ENCODE results near the gene COL23A1. TPM values are rescaled to one million over a fixed set of nuclear protein-coding genes. Genes with fewer than 3 reads are reported as not detected.

COL23A1 gene
- total and polyA plus RNA-seq, 2 of the 8 experiments (the other 6 are each of a cell fraction or from before 2014, with no cell fraction given), result 3.1 to 4.7 TPM

DNA sequence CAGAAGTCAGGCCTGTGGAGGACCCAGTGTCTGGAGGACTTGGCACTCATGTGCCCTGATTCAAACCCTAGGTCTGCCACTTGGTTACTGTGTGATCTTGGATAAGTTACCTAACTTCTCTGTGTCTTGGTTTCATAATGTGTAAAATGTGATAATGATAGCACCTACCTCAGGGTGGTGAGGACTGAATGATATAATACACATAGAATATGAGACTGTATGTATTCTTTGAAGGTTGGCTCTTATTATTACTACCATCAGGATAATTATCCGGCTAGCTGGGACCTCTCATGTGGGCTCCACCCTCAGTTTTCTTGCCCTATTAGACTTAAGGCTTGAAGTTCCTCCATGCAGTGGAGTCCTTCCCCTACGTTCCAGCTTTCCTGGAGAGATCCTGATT, 172.2 kb downstream of the COL23A1 start:
- Histone ChIP-seq H3K9ac (replicated peaks in 1 of 4; ENCODE audit: extremely low read depth in 1 of 4, low read depth in 3 of 4, low read length in 3 of 4) (no peak overlapping the region), H3K23ac (ENCODE audit: insufficient read length) (no peak overlapping the region), H2AFZ (ENCODE audit: low read length) (no peak overlapping the region), H3K18ac (ENCODE audit: extremely low read depth, low read length) (no peak overlapping the region), H4K20me1 (replicated peaks in 1 of 2; ENCODE audit: control insufficient read depth in 1 of 2, insufficient read depth in 2 of 2, low read length in 2 of 2) (no peaks in the 10 kb centered on the region), H4K91ac (replicated peaks; ENCODE audit: insufficient read length, low read length) (no peak overlapping the region), H3K14ac (ENCODE audit: insufficient read length) (no peak overlapping the region), H3K4ac (replicated peaks; ENCODE audit: insufficient read length, low read depth, low read length) (no peak overlapping the region), H3K23me2 (ENCODE audit: low read depth, low read length) (no peaks in the 10 kb centered on the region), H3K27me3 (replicated peaks in 1 of 4; ENCODE audit: control insufficient read depth in 3 of 4, extremely low read depth in 1 of 4, insufficient read depth in 3 of 4, low read length in 3 of 4) (no peaks in the 10 kb centered on the region), H3K9me3 (ENCODE audit: insufficient read depth in 2 of 2, low read depth in 1 of 2, low read length in 1 of 2) (no peaks in the 10 kb centered on the region), H3K56ac (replicated peaks; ENCODE audit: insufficient read length, low read depth, low read length) (no peak overlapping the region), H3K36me3 (ENCODE audit: control insufficient read depth in 2 of 4, insufficient read depth in 4 of 4, low read length in 3 of 4) (no peaks in the 10 kb centered on the region), H2BK120ac (replicated peaks; ENCODE audit: low read depth, low read length) (no peak overlapping the region), H4K5ac (ENCODE audit: insufficient read length, low read depth, low read length) (no peak overlapping the region), H4K8ac (ENCODE audit: extremely low read depth, insufficient read depth, low read length) (no peak overlapping the region), H3K79me2 (ENCODE audit: control insufficient read depth in 1 of 2, insufficient read depth in 2 of 2, low read length in 2 of 2) (no peaks in the 10 kb centered on the region), H2AK5ac (ENCODE audit: low read depth, low read length) (no peak overlapping the region), H3K4me1 (replicated peaks in 1 of 4; ENCODE audit: control insufficient read depth in 3 of 4, insufficient read depth in 4 of 4, low read length in 3 of 4) (peaks cover 12 to 39% (median 22%) of the 10 kb centered on the region in 4 experiments), H2BK15ac (ENCODE audit: low read length) (no peak overlapping the region), H3K79me1 (ENCODE audit: low read depth, low read length) (peaks cover 2% of the 10 kb centered on the region; the same call in 1 of the 2 replicates), H3K4me3 (ENCODE audit: extremely low read depth in 1 of 4, insufficient read depth in 2 of 4, low read depth in 3 of 4, low read length in 4 of 4) (no peak overlapping the region), H2BK5ac (ENCODE audit: low read depth, low read length) (no peak overlapping the region), H3K4me2 (ENCODE audit: insufficient read depth in 1 of 2, low read depth in 2 of 2, low read length in 2 of 2) (no peak overlapping the region), H2BK20ac (ENCODE audit: low read length) (no peak overlapping the region), H2BK12ac (ENCODE audit: low read depth, low read length) (peak overlapping the region; percentile 91; the same call in 1 of the 2 replicates), H3K27ac (ENCODE audit: low read depth, low read length) (no peak overlapping the region)
- DNase-seq (ENCODE audit: low read depth in 1 of 2, low spot score in 2 of 2) (no peak), FAIRE-seq (no peak)
- 91% methylated on average over 2 of the region's 2 CpGs; no CpG with 5 or more reads in 1 of the 2 experiments for WGBS, 2 experiments (ENCODE audit: extremely low coverage in 1 of 2, insufficient coverage in 1 of 2, insufficient read length in 1 of 2, insufficient replicate concordance in 2 of 2, low coverage in 1 of 2, low lambda C conversion rate in 2 of 2, missing lambda C conversion rate in 1 of 2)
- ChIA-PET POLR2A (ENCODE audit: partially characterized antibody) (no interaction called here), CTCF (ENCODE audit: partially characterized antibody) (interaction anchor here (2.0 kb wide), 1 partner anchor 16 kb away, joined by 7 read pairs; no protein-coding TSS in a partner anchor)

All from H1 (cell line).